Measurements from ENCODE around the gene RIN2.
"Not testable (repeated sequence)": the region's sequence is repeated elsewhere in the genome, so short reads cannot be mapped to it uniquely, and the experiment has no call there.

Gene RIN2

DNA sequence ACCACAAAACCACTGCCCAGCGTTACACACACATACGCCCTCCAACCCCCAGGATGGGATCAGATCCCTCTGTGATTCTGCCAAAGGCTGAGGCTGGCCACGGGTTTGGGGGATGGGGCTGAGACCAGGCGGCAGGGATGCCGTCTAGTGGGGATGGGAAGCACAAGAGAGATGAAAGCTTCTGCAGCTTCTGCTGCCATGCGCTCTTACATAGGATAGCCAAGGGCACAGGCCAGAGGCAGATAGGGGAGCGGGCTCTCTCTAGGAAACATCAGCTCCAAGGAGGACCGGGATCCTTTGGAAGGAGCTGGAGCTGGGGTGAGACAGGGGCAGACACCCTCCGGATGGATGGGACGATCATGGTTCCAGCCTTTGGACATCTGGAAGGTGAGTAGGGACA, 18.7 kb upstream of the RIN2 start:
- no peak for DNase-seq (ENCODE audit: low read depth in 2 of 2, low spot score in 1 of 2)

DNA sequence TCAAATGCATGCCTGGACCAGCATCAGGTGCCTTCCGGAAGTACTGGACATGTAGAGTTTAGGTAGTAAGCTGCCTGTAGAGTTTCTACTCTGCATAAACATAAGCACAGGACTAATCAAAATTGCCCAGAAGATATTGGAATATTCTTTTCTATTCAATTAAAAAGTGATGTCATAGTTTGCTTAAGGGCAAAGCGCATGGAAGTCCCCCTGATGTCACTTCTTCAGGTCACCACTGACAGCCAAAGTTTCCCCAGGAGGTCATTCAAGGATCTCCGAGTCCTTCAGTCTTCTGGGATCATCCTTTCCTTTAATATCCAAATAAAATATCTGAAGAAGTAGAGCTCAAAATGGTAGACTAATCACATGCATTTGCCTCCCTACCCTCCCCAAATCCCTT, 17.5 kb upstream of the RIN2 start:
- DNase-seq (ENCODE audit: low read depth in 2 of 2, low spot score in 1 of 2) = no peak

DNA sequence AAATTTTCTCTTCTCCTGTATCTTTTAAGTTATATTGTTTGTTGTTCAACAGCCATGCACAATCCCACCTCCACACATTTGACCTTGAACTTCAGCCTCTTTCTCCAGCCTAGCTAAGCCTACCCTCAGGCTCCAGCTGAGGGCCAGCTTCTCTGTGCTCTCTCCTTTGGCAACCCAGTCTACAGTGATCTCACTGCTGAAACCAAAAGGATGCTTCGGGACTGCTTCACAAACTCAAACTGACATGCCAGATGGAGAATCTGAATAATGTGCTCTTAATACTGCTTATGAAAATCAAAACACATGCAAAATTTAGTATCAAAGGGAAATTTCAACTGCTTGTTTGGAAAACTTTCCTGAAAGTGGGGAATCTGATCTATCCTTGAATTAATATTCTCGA, 16.1 kb upstream of the RIN2 start:
- no peak for DNase-seq (ENCODE audit: low read depth in 2 of 2, low spot score in 1 of 2)

DNA sequence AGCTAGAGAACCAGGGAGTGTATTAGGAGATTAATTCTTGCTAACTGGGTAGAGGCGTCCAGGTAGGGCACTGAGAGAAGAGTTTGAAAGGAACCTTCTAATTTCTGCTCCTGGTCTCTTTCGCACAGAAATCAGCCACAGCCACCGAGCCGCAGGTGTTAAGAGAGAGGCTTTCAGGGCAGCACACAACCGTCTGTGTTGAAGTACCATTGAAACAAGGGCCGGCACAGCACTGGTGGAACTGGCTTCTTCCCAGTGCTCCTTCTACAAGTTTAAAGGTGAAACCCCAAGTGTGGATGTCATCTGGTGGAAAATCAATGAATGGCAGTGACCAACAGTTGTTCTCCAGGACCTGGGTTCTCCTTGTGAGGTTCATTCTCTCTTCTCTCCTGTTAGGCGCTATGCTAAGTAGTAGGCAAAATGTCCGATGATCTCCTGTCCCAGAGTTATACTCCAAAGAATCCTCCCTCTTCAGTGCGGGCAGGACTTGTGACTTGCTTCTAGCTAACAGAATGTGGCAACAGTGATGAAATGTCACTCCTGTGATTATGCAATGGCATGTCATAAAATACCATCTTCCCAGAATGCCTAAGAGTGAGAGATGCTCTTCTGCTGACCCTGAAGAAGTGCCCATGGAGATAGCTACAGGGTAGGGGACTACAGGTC, 15.0 kb upstream of the RIN2 start:
- DNase-seq (ENCODE audit: low read depth in 2 of 2, low spot score in 1 of 2) = no peak

DNA sequence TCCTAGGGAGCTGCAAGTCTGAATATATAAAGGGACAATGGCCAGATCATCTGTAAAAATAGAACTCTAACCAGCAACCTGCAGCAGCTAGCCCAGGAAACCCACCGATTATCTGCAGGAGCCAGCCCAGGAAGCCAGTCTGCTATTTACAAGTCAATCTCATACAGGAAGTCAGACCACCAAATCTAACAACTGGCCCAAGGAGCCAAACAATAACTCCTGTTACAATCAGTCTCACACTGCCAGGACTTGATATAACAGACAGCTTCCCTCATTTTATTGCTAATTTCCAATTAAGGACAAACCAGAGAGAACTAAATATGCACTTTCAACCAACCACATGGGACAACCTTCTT, 14.4 kb upstream of the RIN2 start:
- no peak for DNase-seq (ENCODE audit: low read depth in 2 of 2, low spot score in 1 of 2)

DNA sequence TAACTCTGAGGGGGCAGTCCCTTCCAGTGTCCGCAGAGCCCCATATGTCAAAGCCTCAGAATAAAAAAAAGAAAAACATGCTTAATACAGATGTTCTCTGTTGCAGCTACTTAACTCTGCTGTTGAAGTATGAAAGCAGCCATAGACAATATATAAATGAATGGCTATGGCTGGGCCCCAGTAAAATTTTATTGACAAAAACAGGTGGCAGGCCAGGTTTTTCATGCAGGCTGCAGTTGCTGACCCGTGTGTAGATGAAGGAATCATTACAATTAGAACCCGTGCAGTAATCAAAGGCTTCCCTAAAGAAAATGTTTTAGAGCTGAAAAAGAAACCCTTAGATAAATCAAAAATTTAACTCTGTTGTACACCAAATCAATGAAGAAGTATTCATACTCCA, 13.0 kb upstream of the RIN2 start:
- DNase-seq (ENCODE audit: low read depth in 2 of 2, low spot score in 1 of 2) = no peak

DNA sequence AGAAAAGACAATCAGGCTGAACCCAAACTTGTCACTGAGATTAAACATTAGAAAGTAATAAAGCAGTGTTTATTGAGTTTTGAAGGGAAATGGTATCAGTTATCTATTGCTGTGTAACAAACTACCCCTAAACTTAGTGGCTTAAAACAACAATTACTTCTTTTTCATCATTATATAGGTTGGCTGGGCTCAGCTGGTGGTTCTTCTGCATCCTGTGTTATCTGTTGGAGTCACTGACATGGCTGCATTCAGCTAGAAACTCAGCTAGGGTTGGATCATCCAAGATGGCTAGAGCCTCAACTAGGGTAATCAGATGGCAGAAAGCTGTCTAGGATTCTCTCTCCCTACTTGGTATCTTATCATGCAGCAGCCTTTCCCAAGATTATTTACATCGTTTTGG, 12.5 kb upstream of the RIN2 start:
- DNase-seq (ENCODE audit: low read depth in 2 of 2, low spot score in 1 of 2) = no peak

DNA sequence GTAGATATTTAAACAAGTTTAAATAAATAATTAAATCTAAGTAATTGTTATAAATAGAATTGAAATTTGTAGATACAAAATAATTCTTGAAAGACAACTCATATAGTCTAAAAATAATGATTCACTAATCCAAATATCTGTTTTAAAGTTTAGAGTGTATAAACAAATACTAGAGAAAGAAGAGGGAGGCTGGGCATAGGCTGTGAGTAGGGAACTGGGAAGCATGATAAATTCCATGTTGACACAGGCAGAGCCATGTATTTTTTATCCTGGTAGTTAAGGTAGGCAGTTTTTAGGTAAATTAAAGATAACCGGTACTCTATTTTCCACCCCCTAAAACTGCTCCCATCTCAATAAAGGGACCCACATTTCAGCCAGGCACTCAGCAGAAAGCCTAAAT, 11.7 kb upstream of the RIN2 start:
- no peak for DNase-seq (ENCODE audit: low read depth in 2 of 2, low spot score in 1 of 2)

DNA sequence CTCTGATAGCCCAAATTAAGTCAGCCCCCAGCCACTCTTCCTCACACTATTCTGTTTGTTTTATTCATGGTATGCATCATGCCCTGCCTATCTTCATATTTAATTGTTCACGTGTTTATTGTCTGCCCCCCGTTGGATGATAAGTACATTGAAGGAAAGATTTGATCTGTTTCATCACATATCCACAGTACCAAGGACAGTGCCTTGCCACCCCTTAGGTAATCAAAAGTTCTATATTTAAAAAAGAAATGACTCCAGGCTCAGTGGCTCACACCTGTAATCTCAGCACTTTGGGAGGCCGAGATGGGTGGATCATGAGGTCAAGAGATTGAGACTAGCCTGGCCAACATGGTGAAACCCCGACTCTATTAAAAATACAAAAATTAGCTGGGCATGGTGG, 10.2 kb upstream of the RIN2 start:
- no peak for DNase-seq (ENCODE audit: low read depth in 2 of 2, low spot score in 1 of 2)

DNA sequence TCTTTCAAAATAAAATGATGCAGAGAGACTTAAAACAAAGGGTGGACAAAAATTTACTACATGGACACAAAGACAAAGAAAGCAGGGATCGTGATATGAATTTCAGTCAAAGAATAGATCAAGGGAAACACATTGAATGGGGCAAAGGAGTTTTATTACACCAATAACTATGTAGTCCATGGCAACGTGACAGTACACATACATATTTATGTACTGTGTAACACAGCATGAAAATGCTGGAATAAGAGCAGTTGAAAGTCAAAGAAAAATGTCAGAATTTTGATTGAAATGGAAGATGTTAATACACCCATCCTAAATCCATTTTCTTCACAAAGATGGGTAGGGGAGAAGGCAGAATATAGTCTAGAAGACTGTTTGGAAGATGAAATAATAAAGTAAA, 9.4 kb upstream of the RIN2 start:
- DNase-seq (ENCODE audit: low read depth in 2 of 2, low spot score in 1 of 2) = no peak

DNA sequence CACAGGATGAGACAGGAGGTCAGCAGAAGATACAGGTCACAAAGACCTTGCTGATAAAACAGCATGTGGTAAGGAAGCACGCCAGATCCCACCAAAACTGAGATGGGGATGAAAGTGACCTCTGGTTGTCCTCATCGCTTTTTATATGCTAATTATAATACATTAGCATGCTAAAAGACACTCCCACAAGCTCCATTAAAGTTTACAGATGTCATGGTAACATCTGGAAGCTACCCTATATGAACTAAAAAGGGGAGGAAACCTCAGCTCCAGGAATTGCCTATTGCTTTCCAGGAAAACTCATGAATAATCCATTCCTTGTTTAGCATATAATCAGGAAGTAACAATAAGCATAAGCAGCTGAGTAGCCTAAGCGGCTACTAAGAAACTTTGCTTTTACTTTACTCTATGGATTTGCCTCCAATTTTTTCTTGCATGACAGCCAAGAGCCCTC, 8.4 kb upstream of the RIN2 start:
- no peak for DNase-seq (ENCODE audit: low read depth in 2 of 2, low spot score in 1 of 2)

DNA sequence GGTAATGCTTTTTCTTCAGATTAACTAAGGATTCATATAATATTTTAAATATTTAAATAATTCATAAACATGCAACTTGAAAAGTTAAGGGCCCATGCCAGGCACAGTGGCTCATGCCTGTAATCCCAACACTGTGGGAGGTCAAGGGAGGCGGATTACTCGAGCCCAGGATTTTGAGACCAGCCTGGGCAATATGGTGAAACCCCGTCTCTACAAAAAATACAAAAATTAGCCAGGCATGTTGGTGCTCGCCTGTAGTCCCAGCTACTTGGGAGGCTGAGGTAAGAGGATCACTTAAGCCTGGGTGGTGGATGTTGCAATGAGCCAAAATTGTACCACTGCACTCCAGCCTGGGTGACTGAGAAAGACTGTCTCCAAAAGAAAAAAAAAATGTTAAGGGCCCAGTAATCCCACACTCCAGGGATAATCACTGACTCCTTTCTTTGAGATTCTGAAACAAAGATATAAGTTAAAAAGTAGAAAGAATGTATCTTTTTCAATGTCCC, 7.9 kb upstream of the RIN2 start:
- DNase-seq (ENCODE audit: low read depth in 2 of 2, low spot score in 1 of 2) = no peak

DNA sequence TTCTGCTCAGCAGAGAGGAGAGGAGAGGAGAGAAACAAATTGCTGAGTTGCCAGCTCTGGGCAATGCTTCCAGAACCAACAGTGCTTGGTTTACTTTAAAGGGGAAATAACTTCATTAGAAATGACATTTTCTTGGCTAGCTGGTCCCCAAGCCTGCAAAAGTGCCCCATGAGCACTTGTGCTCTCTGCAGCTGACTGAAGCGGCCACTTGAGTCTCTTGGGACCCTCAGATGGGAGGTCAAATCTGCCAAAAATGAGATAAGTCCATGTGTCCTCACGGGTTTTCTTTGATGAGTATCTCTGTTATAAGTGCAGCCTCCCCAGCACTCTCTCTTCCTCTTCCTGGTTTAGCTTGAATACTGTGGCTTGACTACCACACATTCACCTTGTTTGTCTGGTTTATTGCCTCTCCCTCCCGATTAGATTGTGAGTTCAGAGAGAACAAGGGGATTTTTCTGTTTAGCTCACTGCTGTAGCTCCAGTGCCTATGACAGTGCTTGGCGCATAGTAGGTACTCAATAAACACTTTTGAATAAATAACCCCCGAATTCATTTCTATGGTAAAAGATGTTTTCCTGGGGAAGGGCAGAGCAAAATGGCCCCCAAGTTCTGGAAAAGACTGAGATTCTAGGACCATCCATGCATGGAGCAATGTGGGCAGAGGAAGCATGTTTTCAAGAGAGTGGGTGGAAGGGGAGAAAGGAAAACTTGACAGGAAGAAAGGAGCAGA, 7.0 kb upstream of the RIN2 start:
- no peak for DNase-seq (ENCODE audit: low read depth in 2 of 2, low spot score in 1 of 2)

DNA sequence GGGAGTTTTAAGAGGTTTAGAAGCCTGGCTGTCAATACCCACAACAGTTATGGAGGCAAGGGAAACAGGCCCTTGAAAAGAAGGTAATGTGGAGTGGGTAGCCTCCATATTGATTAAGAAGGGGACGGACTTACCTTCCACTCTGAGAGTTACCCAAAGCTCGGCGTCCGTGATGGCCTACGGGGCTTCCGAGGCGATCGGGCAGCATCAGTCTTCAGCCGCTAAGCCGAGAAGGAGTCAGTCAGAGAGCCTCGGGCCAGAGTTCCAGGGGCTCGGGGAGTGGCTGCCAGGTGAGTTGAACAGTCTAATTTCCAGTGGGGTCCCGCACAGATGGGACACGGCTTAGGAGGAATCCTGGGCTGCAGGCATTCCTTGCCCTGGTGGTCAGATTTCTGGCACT, 3.9 kb upstream of the RIN2 start:
- not testable (repeated sequence) for DNase-seq (ENCODE audit: low read depth in 2 of 2, low spot score in 1 of 2)

DNA sequence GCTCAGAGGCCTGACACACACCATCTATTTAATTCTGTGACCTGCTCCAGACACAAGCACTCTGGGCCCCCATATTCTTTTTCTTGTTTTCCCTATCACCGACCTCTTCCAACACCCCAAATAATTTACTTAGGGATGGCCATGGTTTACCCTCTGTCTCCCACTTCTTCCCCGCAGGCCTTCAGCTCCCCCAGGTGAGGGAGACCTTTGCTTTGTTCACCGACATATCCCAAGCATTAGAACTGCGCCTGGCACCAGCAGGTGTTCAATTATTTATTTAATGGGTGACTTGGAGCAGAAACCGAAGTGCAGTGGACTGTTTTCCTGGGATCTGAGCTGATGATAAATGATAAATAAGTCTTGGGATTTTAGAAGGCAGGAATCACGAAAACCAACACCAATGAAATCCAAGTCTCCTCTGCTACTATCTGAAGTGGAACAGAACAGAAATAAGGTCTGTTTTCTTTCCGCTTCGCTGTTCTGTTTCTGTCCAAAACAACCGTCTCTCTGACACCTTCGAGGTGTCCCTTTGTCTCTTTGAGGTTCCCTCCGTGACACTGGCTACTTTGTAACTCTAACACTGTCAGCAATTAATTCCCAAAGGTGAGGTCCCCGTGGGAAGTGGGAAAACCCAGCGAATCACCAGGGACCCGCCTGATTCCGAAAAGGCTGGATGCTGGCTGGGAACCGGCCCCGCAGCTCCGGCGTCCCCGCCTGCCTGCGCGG, 1.1 kb upstream of the RIN2 start:
- DNase-seq (ENCODE audit: low read depth in 2 of 2, low spot score in 1 of 2) = no peak

DNA sequence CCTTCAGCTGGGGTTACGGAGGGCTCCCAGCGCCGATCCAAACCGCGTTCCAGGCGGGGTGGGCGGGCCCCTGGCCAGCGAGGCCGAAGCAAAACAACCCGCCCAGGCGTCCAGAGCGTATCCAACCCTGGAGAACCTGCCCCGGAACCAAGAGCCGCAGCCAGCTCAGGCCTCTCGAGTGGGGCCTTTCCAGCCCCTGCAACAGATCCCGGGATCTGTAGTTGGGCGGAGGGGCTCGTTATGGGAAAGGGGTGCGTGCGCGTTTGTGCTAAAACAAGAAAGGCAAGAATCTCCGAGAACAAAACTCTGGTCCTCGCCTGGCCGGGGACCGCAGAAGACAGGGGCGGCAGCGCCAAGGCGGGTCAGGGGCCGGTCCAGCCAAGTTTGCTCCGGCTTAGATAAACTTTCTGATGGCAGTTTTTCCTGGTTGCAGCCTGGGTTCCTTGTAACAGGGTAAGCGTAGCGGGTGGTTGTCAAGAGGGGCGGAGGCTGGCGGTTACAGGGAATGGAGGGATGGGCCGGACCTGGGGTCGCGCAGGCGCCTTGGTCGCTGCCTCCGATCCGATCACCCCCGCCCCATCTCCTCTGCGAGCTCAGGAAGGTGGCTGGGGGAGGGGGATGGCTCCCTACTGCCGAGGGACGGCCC, 448 bp upstream of the RIN2 start:
- no peak for DNase-seq (ENCODE audit: low read depth in 2 of 2, low spot score in 1 of 2)

DNA sequence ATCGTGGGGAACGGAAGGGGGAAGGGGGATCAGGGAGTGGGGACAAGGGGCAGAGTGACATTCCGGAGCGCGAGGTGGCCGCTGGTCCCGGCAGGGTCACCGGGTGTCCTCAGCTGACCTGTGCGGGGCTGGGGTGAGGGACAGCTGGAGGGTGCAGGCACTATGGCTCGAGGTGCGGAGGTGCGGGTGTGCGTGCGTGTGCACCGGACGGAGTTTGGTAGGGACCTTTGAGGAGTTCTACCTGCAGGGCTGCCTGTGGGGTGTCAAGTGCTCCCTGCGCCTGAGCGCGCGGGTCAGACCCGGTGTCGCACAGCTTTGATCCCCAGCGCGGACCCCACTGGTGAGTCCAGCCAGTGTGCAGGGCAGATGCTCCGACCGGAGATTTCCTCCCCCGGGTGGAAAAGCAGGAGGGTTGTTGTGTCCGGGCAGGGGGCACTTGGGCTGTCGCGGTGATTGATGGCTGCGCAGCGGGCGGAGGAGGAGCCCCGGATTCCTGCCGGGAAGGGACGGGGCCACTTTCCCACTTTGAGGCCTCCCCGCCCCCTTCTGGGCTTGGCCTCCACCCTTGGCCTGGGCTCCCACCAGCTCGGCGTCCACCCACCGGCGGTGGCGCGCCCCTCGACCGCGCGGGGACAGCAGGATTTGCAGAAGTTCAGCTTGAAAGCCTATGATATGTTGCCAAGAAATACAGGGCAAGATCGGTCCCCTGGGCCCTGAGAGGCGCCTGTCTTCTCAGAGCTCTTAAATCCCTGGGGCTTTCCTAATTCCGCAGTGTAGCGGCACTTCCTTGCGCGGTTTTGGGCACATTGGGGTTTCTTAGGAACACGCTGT, 658 bp downstream of the RIN2 start:
- DNase-seq (ENCODE audit: low read depth in 2 of 2, low spot score in 1 of 2) = no peak

DNA sequence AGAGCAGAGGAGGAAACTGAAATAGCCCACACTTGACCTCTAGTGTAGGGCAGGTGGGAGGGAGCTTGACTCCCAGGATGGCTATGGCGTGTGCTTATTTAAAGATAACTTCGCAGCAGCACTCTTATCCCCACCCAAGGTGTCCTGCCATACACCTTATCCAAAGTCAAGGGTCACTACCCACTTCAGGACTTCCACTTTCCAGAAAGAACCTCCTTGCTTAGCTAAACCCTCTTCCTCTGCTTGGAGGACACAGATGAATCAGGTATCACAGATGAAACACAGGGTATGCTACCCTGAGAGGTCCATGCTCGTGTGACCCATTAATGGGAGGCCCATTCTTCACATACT, 2.3 kb downstream of the RIN2 start:
- DNase-seq (ENCODE audit: low read depth in 2 of 2, low spot score in 1 of 2) = no peak

DNA sequence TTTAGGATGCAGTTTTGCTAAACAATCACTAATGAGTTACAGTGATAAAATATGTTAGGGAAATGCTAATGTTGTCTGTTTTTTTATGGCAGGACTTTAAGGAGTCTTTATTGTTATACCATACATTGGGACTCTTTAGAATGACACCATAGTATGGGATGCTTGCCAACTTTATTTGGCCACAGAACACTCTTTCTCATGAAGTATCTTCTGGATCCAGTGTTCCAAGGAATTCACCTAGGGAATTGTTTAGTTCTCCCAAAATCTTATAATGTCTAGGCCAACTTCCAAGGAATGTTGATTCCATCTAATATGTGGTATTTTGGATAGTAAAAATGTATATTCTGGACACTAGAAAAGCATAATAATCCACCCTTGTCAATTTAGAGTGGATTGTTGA, 3.3 kb downstream of the RIN2 start:
- no peak for DNase-seq (ENCODE audit: low read depth in 2 of 2, low spot score in 1 of 2)

DNA sequence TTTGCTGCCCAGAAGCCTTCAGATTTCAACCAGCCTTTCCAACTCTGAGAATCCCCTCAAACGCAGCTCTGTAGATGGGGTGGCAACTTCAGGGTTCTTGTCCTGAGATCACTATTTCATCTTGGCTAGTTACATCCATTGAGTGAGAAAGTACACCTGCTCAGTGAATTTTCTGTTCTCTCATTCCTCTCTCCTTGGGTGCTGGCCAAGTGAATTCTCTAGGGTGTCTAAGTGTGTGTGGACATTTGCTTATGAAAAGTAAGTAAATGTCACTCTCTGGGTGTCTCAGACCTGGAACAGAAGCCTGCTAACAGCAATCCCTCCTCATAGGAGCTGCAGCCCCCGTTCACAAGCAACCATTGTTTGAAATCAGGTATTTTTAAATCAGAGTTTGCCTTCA, 3.8 kb downstream of the RIN2 start:
- no peak for DNase-seq (ENCODE audit: low read depth in 2 of 2, low spot score in 1 of 2)

DNA sequence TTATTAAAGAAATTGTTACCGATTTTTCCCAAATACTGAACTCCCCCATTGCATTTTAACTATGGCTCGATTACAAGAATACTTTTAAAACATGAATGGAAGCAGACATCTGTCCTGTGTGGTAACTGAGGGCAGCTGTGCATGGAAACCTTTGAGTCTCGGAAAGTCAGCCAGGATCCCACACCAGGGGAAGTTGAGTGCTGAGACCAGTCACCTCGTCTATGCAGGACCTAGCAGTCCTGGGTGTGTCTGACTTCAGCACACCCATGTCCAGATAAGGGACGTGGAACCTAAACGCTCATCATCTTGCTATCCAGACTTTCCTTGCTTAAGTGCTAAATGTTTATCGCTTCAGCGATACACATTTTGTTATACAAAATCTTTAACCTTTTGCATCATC, 6.1 kb downstream of the RIN2 start:
- DNase-seq (ENCODE audit: low read depth in 2 of 2, low spot score in 1 of 2) = no peak

All from stimulated activated CD8-positive, alpha-beta memory T cell treated with anti-CD3 and anti-CD28 coated beads, Interleukin-4, amount 100 ng/mL, for 1 hour (primary cell).